ENCODE data around the gene CRIM1.

The CRIM1 gene

DNA sequence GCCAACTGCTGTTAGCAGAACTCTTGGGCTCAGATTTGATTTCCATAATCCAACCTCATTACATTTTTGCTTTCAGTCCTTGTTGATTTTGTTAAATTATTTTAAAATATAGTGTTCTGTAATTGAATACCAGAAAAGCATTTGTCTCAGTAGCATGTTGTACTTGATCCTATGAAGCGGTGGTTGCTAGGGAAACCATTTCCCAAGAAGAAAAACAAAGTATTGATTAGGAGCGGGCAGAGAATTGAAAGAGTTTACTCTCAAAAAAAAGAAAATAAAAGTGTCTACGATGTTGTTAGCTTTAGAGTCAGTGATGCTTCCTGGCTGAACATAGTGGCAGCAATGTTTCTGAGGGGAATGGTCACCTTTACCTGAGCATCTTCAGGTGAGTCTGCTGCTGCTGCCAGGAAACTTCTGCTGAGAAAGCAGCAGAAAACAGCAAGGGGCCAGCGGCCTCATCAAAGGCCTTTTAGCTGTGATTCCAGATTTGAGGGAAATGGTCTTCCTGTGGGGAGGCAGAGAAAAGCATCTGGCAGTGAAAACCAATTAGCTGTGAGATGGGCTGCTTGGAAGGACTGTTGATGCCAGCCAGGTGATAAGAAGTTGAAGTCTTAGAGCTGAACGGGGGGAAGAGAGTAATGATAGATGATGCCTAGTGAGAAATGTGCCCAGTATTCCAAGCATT, 37.1 kb downstream of the CRIM1 start:
- H3K27me3 Mint-ChIP-seq (ENCODE audit: low read depth, poor library complexity) = no peaks in the 10 kb centered on the region
- peaks cover 16% of the 10 kb centered on the region for H3K4me1 Mint-ChIP-seq
- H3K9me3 Mint-ChIP-seq = no peaks in the 10 kb centered on the region
- no peak overlapping the region for H3K27ac Mint-ChIP-seq
- DNase-seq = no peak
- TF ChIP-seq CTCF (IDR thresholded peaks at IDR 0.05) = no peak
- peaks cover 15% of the 10 kb centered on the region for H3K36me3 Mint-ChIP-seq (ENCODE audit: low read depth)
- no peak overlapping the region for H3K4me3 Mint-ChIP-seq

DNA sequence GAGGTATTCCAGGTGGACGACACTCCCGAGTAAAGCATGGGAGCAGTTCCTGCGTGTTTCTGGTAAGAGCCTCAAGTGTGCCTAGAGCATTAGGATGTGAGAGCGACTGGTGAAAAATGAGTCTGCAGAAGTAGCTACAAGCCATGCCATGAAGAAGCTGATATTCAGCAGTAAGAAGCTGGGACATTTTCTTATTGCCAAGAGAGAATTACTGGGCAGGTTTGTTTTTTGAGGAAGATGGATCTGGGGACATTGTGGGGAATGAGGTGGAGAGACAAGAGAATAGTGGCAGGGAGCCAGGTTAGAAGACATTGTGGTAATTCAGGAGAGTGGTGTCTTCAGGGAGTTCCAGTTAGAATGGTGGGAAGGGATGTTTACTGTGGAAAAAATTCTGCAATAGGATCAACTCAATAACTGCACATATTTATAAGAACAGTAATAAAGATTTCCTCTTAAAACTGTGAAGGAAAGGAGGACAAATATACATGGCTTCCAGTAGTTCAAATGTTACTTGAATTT, 38.2 kb downstream of the CRIM1 start:
- H3K27ac Mint-ChIP-seq = peak overlapping the region; percentile 79
- peaks cover 15% of the 10 kb centered on the region for H3K36me3 Mint-ChIP-seq (ENCODE audit: low read depth)
- H3K27me3 Mint-ChIP-seq (ENCODE audit: low read depth, poor library complexity) = no peaks in the 10 kb centered on the region
- peaks cover 16% of the 10 kb centered on the region for H3K4me1 Mint-ChIP-seq
- no peaks in the 10 kb centered on the region for H3K9me3 Mint-ChIP-seq
- no peak overlapping the region for H3K4me3 Mint-ChIP-seq
- TF ChIP-seq CTCF (IDR thresholded peaks at IDR 0.05) = no peak
- no peak for DNase-seq

DNA sequence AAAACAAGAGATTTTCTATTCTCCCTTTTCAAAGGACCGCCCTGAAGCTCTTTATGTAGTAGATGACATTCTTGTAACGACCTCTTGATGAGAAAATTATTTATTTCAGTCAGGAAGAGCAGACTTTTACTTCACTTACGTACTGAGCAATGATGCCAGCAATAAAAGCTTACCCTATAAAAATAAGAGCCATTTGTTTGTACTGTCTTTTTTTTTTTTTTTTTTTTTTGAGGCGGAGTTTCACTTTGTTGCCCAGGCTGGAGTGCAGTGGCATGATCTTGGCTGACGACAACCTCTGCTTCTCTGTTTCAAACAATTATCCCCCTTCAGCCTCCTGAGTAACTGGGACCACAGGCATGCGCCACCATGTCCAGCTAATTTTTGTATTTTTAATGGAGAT, 39.2 kb downstream of the CRIM1 start:
- H3K36me3 Mint-ChIP-seq (ENCODE audit: low read depth) = peaks cover 15% of the 10 kb centered on the region
- no peak overlapping the region for H3K4me3 Mint-ChIP-seq
- no peaks in the 10 kb centered on the region for H3K27me3 Mint-ChIP-seq (ENCODE audit: low read depth, poor library complexity)
- peaks cover 16% of the 10 kb centered on the region for H3K4me1 Mint-ChIP-seq
- H3K9me3 Mint-ChIP-seq = no peaks in the 10 kb centered on the region
- no peak for TF ChIP-seq CTCF (IDR thresholded peaks at IDR 0.05)
- DNase-seq = no peak
- H3K27ac Mint-ChIP-seq = no peak overlapping the region

DNA sequence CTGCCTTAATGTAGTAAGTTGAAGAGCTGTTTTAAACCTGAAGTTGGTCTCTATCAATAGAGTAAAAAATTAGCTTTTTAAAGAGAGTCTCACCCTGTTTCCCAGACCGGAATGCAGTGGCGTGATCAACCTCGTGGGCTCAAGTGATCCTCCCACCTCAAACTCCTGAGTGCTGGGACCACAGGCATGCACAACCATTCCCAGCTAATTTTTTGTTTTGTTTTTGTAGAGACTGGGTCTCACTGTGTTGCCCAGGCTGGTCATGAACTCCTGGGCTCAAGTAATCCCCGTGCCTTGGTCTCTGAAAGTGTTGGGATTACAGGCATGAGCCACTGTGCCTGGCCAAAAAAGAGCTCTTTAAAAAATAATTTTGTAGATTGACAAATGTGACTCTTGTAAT, 40.3 kb downstream of the CRIM1 start:
- no peak for TF ChIP-seq CTCF (IDR thresholded peaks at IDR 0.05)
- H3K27ac Mint-ChIP-seq = no peak overlapping the region

DNA sequence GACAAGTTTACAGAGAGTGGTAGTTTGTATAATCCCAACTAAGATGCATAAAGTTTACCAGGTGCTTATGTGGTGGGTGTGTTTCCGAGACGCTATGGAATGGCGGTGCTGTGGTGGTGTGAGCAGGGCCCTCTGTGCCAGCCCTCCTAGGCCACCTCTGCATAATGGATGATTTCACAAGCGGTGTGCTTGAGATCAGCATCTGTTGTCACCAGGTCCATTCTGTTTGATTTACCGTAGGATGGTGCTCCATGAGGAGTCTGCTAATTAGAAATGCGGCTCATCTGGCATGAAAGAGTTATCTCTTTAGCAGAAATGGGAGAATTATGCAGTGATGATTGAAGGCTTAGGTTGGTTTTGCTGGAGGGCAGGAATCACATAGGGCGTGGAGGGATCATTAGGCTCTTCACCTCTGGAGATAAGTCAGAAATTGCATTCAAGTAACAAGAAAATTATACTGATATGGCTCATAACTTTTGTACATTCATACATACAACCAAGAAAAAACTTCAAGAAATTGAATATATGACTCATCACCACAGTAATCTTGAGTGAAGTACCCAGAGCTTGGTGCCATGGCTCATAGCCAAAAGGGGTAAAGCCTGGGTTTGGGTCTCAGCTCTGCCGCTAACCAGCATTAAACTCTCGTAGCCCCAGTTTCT, 41.4 kb downstream of the CRIM1 start:
- Mint-ChIP-seq H3K4me1 (peaks cover 16% of the 10 kb centered on the region), H3K9me3 (no peaks in the 10 kb centered on the region), H3K4me3 (no peak overlapping the region), H3K27me3 (ENCODE audit: low read depth, poor library complexity) (no peaks in the 10 kb centered on the region), H3K36me3 (ENCODE audit: low read depth) (peaks cover 8% of the 10 kb centered on the region), H3K27ac (no peak overlapping the region)
- no peak for DNase-seq
- TF ChIP-seq CTCF (IDR thresholded peaks at IDR 0.05) = no peak

More for the DNA sequence above, 40.3 kb downstream of the CRIM1 start:
- peaks cover 16% of the 10 kb centered on the region for H3K4me1 Mint-ChIP-seq
- no peaks in the 10 kb centered on the region for H3K27me3 Mint-ChIP-seq (ENCODE audit: low read depth, poor library complexity)
- peaks cover 8% of the 10 kb centered on the region for H3K36me3 Mint-ChIP-seq (ENCODE audit: low read depth)
- DNase-seq = no peak
- H3K4me3 Mint-ChIP-seq = no peak overlapping the region
- no peaks in the 10 kb centered on the region for H3K9me3 Mint-ChIP-seq
